Hepatocyte (in vitro differentiated cells): ENCODE data around the gene BCAS3. TPM values are rescaled to one million over a fixed set of nuclear protein-coding genes. Genes with fewer than 3 reads are reported as not detected.

Source experiments
- DNase-seq: peaks from one replicate; pipeline ENCODE4 v3.0.0-alpha.2; 2016; ENCODE audit warnings: low spot score
- H2AFZ ChIP-seq: fragments of 200-600 bp; sonication (generic); 2 replicates; pipeline ENCODE4 v1.6.0; 2016; ENCODE audit warnings: antibody characterized with exemption, mild to moderate bottlenecking
- H3K27ac ChIP-seq: fragments of 200-600 bp; sonication (generic); 2 replicates; pipeline ENCODE4 v1.5.1; 2016; ENCODE audit warnings: mild to moderate bottlenecking
- H3K27me3 ChIP-seq: fragments of 200-600 bp; sonication (generic); 2 replicates; pipeline ENCODE4 v1.6.1; 2016
- H3K36me3 ChIP-seq: fragments of 200-600 bp; sonication (generic); replicated peaks from 2 replicates; pipeline ENCODE4 v1.5.1; 2016; ENCODE audit warnings: low read depth; ENCODE audit not compliant: insufficient read depth
- H3K4me1 ChIP-seq: fragments of 200-600 bp; sonication (generic); 2 replicates; pipeline ENCODE4 v1.5.1; 2016; ENCODE audit warnings: mild to moderate bottlenecking, moderate library complexity; ENCODE audit not compliant: insufficient read depth
- H3K4me2 ChIP-seq: fragments of 200-600 bp; sonication (generic); 2 replicates; pipeline ENCODE4 v1.6.0; 2016
- H3K4me3 ChIP-seq: fragments of 200-600 bp; sonication (generic); 2 replicates; pipeline ENCODE4 v1.5.1; 2016; ENCODE audit warnings: mild to moderate bottlenecking
- H3K79me2 ChIP-seq: fragments of 200-600 bp; sonication (generic); 2 replicates; pipeline ENCODE4 v1.6.0; 2017; ENCODE audit warnings: mild to moderate bottlenecking
- H3K9me2 ChIP-seq: fragments of 200-600 bp; sonication (generic); replicated peaks from 2 replicates; pipeline ENCODE4 v1.6.0; 2017; ENCODE audit warnings: mild to moderate bottlenecking; ENCODE audit not compliant: insufficient read depth
- H3K9me3 ChIP-seq: fragments of 200-600 bp; sonication (generic); 2 replicates; pipeline ENCODE4 v1.5.1; 2016; ENCODE audit warnings: low read depth, mild to moderate bottlenecking
- H4K20me1 ChIP-seq: fragments of 200-600 bp; sonication (generic); 2 replicates; pipeline ENCODE4 v1.6.0; 2016; ENCODE audit warnings: mild to moderate bottlenecking; ENCODE audit not compliant: insufficient read depth, poor library complexity, severe bottlenecking
- EZH2 ChIP-seq: fragments of 200-600 bp; sonication (generic); IDR thresholded peaks from 2 replicates; pipeline ENCODE4 v1.6.1; 2016; ENCODE audit warnings: antibody characterized with exemption, mild to moderate bottlenecking, borderline replicate concordance
- EZH2phosphoT487 ChIP-seq: fragments of 200-600 bp; sonication (generic); IDR thresholded peaks from one replicate; pipeline ENCODE4 v1.6.1; 2018; ENCODE audit warnings: antibody characterized with exemption, mild to moderate bottlenecking, low read depth, moderate library complexity; ENCODE audit not compliant: unreplicated experiment, severe bottlenecking
- WGBS: methylation state at CpG from one replicate; pipeline ENCODE4 v1.1.6; 2016; ENCODE audit warnings: low lambda C conversion rate; ENCODE audit errors: missing lambda C conversion rate; 5-methylcytosine and 5-hydroxymethylcytosine counted together
- polyA plus RNA-seq: library from polyadenylated mRNA; unstranded; fragments of >200 nt; fragmentation: Nextera tagmentation; extraction: Ambion mirVana; gene quantifications from 2 replicates; pipeline ENCODE4 v1.2.1, GENCODE V29; 2016
- total RNA-seq: library from RNA; depleted of rRNA; stranded (reverse); fragments of >200 nt; gene quantifications from 2 replicates; pipeline ENCODE4 v1.2.3, GENCODE V29; 2014
- TF ChIP-seq, protein P1 (sequence below): fragments of 200-600 bp; sonication (generic); IDR thresholded peaks from 2 replicates; pipeline ENCODE4 v1.5.1; 2016; ENCODE audit warnings: antibody characterized with exemption, mild to moderate bottlenecking; ENCODE audit not compliant: poor library complexity

BCAS3 gene
- total and polyA plus RNA-seq, 2 experiments from 2014 or later = 16.5 to 58.8 TPM

DNA sequence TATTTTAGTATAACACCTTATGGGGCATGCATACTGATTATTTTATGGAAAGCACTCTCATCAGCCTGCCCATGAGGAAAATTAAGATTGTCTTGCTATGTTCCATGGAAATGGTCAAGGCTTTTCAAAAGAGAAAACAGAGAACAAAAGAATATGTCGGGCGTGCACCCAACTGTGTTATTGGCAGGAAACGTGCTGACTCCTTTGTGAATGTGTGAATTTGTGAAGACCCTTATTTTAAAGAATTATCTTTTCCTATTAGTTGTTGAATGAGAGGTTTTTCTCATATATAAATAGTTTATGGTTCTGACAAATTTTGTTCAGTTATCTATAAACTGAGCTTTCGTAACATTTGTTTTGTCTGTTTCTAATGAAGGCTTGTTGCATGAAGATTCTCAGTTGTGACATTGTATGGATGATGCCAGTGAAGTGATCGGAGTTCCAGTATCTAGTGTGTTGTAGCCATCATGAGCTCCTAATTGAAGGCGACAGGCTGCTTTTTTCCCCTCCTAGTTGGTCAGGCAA lies 180.0 kb downstream of the BCAS3 start:
- Histone ChIP-seq H3K4me3 (no peak overlapping the region), H3K27me3 (no peaks in the 10 kb centered on the region), H4K20me1 (no peaks in the 10 kb centered on the region), H3K36me3 (no peaks in the 10 kb centered on the region), H3K9me3 (no peaks in the 10 kb centered on the region), H3K4me1 (no peaks in the 10 kb centered on the region), H3K27ac (no peak overlapping the region), H3K79me2 (no peaks in the 10 kb centered on the region), H3K9me2 (no peaks in the 10 kb centered on the region), H2AFZ (no peak overlapping the region), H3K4me2 (no peak overlapping the region)
- 91% methylated on average over 6 of the region's 6 CpGs for WGBS
- DNase-seq = no peak
- TF ChIP-seq, protein P1, sequence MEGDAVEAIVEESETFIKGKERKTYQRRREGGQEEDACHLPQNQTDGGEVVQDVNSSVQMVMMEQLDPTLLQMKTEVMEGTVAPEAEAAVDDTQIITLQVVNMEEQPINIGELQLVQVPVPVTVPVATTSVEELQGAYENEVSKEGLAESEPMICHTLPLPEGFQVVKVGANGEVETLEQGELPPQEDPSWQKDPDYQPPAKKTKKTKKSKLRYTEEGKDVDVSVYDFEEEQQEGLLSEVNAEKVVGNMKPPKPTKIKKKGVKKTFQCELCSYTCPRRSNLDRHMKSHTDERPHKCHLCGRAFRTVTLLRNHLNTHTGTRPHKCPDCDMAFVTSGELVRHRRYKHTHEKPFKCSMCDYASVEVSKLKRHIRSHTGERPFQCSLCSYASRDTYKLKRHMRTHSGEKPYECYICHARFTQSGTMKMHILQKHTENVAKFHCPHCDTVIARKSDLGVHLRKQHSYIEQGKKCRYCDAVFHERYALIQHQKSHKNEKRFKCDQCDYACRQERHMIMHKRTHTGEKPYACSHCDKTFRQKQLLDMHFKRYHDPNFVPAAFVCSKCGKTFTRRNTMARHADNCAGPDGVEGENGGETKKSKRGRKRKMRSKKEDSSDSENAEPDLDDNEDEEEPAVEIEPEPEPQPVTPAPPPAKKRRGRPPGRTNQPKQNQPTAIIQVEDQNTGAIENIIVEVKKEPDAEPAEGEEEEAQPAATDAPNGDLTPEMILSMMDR = no peak
- TF ChIP-seq EZH2phosphoT487 = no peak
- no peak for TF ChIP-seq EZH2

DNA sequence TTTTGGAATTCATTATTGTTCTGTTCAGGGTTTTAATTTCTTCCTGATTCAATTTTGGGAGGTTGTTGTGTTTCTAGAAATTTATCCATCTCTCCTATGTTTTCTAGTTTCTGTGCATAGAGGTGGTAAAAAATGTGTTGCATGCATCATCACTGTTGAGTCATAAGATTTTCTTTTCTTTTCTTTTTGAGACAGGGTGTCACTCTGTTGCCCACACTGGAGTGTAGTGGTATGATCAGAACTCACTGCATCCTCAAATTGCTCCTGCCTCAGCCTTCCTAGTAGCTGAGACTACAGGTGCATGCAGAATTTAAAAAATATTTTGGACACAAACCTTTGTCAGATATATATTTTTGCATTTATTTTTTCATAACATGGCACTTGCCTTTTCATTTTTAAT lies 184.8 kb downstream of the BCAS3 start:
- Histone ChIP-seq H3K4me1 (no peaks in the 10 kb centered on the region), H3K36me3 (no peaks in the 10 kb centered on the region), H3K27ac (no peak overlapping the region), H3K9me2 (no peaks in the 10 kb centered on the region), H3K27me3 (no peaks in the 10 kb centered on the region), H3K79me2 (no peaks in the 10 kb centered on the region), H3K4me3 (no peak overlapping the region), H3K9me3 (no peaks in the 10 kb centered on the region), H3K4me2 (no peak overlapping the region), H4K20me1 (no peaks in the 10 kb centered on the region), H2AFZ (no peak overlapping the region)
- TF ChIP-seq, protein P1 = no peak
- TF ChIP-seq EZH2 = no peak
- no peak for TF ChIP-seq EZH2phosphoT487
- DNase-seq = no peak

DNA sequence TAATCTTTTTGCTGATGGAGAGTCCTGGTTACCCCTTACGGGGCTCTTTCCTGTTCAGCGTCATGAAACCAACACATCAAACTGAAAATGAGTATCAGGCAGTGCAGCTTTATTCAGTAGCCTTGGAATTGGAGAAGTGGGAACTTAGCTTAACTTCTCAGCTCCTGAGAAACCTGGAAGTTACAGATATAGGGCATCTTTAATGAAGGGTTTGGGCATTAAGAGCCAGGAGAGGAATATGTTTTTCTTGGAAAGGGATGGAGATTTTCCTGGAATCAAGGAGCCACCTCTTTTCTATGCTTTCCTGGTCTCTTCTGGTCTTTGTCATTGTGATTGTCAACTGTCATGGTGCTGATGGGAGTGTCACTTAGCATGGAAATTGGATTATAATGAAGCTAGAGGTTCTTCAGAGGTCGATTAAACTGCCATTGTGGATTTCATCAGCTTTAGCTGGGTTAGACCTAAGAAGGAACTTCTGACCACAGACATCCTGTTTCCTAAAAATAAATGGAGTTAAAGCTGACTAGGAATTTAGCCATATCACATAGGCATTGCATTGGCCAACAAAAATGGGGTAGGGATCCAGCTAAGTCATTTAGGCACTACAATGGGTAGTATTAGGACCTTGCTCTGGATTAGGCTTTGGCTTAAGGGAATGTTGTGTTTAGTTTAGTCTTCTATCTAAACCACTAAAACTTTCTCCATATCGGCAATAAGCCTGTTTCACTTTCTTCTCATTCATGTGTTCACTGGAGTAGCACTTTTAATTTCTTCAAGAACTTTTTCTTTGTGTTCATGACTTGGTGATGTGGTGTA lies 186.4 kb downstream of the BCAS3 start:
- H3K27ac ChIP-seq = no peak overlapping the region
- H3K79me2 ChIP-seq = no peaks in the 10 kb centered on the region
- no peaks in the 10 kb centered on the region for H3K4me1 ChIP-seq
- H3K9me2 ChIP-seq = no peaks in the 10 kb centered on the region
- no peak overlapping the region for H3K4me2 ChIP-seq
- H3K36me3 ChIP-seq = no peaks in the 10 kb centered on the region
- H2AFZ ChIP-seq = no peak overlapping the region
- TF ChIP-seq EZH2phosphoT487 (no peak), EZH2 (no peak)
- TF ChIP-seq, protein P1 = no peak
- no peaks in the 10 kb centered on the region for H4K20me1 ChIP-seq
- no peak for DNase-seq
- H3K9me3 ChIP-seq = no peaks in the 10 kb centered on the region
- no peak overlapping the region for H3K4me3 ChIP-seq
- no peaks in the 10 kb centered on the region for H3K27me3 ChIP-seq
- 90% methylated on average over 4 of the region's 4 CpGs for WGBS
